HT1080 (cell line): ENCODE data around the gene TMEM229B. TPM values are rescaled to one million over a fixed set of nuclear protein-coding genes. Genes with fewer than 3 reads are reported as not detected.

Source experiments
- DNase-seq: peaks from one replicate; pipeline ENCODE4 v3.0.0-alpha.2; 2015; ENCODE audit warnings: low read depth
- total RNA-seq: library from RNA; depleted of rRNA; stranded (reverse); fragments of >200 nt; shearing (Covaris generic); gene quantifications from 2 replicates; pipeline ENCODE4 v1.2.3, GENCODE V29; 2014

Gene TMEM229B
- total RNA-seq, 1 experiment from 2014 or later = 6.0 TPM

GRCh38 chr14:67515386-67516079, 27.0 kb upstream of the TMEM229B start:
- DNase-seq = no peak

DNA sequence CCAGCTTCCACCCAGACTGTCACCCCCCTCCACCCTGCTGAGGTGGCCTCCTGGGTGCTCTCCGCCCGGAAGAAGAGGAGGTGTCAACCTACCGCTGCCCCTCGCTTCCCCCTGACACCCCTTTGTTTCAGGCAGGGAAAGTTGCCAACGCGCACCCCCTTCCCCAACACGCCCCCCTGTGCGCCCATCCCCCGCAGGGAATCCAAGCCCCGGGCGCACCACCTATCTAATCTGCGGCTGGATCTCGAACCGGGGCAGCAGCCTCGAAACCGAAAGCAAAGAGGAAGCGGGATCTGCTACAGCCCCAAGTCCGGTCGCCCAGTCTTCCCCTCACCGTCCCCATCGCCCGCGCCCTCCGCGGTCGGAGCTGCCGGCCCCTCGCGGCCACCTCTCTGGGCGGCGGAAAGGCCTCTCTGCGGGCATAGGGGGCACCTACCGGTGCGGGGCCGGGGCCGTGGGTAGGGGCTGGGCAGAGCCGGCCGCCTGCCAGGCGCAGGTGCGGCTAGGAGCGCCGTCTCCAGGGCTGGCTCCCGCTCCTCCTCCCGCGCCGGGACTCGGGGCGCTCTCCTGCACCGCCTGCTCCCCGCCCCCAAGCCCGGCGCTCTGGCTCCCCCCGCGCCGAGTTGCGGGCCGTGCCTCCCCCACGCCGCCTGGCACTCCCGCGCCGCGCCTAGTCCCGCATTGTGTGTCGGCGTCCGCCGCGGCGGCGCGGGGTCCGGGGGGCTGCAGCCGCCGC, 26.3 kb upstream of the TMEM229B start:
- peak; percentile 10 for DNase-seq

DNA sequence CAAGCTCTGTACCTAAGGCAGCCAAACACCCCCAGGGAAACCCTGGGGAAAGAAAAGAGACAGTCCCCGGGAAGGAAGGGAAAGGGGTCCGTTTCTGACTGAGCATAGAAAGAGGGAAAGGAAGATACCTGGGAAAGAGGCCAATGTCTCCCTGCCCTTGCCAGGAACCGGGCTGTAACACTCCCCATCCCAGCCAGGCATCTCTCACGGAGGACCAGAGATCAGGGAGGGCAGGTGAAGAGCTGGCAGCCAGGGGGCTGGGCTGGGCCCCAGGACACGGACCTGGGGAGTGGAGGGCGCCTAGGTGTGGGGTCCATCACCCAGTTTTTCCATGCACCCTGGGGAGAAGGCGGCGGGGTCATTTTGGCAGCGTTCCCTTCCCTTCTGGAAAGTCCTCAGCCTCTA, 25.7 kb upstream of the TMEM229B start:
- DNase-seq = no peak

DNA sequence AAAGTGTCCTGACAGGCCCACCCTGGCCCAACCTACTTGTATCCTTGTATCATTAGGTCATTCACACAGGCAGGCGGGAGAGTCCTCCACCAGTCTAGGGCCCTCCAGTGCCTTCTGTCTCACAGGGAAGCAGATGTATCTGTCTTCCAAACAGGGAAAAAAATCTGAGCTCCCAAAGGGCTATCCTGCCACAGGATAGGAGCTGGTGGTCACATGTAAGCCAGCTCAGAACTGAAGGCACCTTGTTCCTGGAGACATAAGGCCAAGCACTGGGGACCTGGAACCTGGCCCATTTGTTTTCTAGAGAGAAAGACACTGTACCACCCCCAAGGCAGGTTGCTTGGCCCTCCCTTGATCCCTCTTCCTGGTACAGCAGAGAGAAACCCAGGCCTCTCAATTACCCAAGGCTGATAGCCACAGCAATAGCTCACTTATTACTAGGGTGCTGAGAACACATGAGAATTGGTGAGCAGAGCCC, 25.1 kb upstream of the TMEM229B start:
- no peak for DNase-seq

GRCh38 chr14:67512463-67513310, 24.2 kb upstream of the TMEM229B start:
- DNase-seq = no peak

GRCh38 chr14:67510836-67511235, 22.3 kb upstream of the TMEM229B start:
- peak; percentile 79 for DNase-seq

GRCh38 chr14:67510121-67510520, 21.6 kb upstream of the TMEM229B start:
- peak; percentile 44 for DNase-seq

DNA sequence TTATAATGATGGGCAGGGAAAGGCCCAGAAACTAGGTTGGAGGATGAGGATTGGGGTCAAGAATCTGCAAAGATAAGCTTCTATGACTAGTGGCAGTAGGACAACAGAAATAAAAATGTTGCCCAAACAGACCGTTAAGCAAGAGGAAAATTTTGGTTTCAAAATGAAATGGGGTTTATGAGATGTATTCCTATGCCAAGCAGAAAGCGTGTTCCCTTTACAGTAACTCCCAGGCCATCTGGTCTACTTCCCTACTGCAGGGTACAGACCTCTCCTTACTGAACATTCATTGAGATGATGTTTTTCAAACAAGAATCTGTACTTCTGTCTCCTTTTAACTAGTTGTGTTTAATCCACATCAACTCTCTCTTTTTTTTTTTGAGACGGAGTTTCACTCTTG, 20.4 kb upstream of the TMEM229B start:
- DNase-seq = no peak

GRCh38 chr14:67505254-67505653, 16.7 kb upstream of the TMEM229B start:
- DNase-seq = no peak

- DNase-seq = no peak
Observed at GRCh38 chr14:67503331-67503730, 14.8 kb upstream of the TMEM229B start.

DNA sequence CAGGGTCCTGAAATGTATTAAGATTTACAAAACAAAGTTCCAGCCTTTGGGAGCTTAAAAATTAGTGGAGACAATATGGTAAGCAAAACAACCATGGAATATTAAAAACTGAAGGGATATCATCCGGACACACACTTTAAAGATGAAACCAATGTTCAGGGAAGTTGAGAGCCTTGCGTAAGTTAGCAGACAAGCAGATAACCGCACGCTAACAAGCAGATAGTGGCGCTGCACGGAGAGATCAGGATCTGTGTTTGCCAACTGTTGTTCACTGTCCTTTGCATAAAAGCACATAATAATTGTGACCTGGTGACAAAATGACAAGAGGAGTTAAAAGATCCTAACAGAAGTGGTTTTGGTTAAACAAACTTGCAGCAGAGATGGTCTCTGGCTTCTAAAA, 14.3 kb upstream of the TMEM229B start:
- no peak for DNase-seq

DNA sequence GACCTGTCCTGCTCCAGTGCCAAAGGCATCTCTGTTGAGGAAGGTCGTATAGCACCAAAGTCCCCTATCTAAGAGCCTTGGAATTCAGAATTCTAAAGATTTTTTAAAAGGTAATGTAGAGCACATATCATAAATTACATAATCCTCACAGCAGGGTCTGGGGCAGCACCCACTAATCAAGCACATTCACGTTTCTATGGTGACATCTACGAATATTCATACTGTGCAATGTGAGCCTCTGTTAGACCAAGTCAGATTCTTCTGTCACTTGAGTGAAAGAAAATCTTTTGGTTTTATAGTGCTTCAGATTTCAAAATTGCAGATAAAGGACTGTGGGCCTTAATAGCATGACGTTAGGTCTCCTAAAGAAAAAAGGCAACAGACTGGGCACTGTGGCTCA, 13.1 kb upstream of the TMEM229B start:
- DNase-seq = no peak

GRCh38 chr14:67500981-67501380, 12.5 kb upstream of the TMEM229B start:
- no peak for DNase-seq

- DNase-seq = no peak
Observed at GRCh38 chr14:67497716-67498115, 9.2 kb upstream of the TMEM229B start.

DNA sequence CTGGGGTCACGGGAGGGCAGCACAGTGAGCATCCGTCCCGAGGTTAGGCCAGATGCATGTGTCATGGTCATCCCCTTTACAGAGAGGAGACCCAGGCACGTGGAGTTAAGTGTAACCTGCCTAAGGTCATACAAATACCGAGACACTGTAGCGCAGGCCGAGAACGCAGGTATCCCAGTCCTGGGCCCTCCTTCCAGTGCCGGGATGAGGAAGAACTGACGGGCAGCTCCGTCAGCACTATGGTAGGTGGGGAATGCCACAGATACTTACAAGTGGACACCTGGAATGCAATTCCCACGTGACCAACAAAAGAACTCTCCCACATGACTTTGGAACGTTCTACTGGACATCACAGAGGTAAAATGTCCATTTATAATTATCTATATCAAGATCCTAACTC, 8.7 kb upstream of the TMEM229B start:
- DNase-seq = no peak

DNA sequence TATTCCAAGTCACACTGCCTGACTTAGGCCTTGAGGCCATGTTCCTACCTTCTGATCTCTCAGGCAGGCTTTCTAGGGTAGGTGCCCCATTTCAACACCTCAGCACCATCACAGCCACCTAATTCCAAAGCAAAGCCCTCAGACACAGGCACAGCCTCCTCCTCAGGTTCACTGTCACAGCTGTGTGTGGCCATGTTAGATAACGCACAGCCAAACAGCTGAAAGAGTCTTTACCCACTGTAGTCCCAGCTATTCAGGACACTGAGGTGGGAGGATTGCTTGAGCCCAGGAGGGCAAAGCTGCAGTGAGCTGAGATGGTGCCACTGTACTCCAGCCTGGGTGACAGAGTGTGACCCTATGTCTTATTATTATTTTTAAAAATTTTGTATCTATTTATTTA, 7.3 kb upstream of the TMEM229B start:
- DNase-seq = no peak

- DNase-seq = no peak
Observed at GRCh38 chr14:67493092-67493717, 4.7 kb upstream of the TMEM229B start.

- no peak for DNase-seq
Observed at GRCh38 chr14:67492538-67492937, 4.0 kb upstream of the TMEM229B start.

GRCh38 chr14:67491741-67492507, 3.4 kb upstream of the TMEM229B start:
- no peak for DNase-seq

DNA sequence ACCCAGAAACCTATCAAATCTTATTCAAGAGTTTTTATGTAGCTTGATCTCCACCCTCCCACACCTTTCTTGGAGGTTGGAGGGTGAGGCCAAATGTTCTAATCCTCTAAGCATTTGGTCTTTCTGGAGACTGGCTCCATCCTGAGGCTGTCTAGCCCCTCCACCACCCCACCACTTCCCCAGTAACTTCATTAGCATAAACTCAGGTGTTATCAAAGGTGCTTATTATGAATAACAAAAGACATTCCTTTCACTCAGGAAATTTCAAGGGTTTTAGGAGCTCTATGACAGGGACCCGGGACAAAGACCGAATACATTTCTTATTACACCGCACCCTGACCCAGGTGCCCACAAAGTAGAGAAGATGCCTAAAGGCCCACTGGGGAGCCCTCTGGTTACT, 2.8 kb upstream of the TMEM229B start:
- no peak for DNase-seq

DNA sequence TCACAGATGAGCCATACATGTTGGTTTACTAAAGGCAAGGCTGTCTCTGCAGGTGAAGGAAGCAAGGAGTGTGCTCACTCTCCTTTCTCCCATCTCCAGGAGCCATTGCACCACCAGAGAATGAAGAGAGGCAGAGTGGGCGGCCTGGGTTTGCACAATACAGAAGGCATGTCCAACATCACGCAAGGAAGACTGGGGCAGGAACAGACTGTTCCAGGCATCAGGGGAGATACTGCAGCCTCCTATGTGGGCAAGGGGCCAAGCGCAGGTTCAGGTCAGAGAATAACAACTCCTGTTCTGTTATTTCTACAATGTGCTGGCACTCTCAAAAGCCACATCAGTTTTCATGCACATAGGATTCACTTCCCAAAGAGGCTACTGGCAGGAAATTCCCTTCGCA, 1.7 kb upstream of the TMEM229B start:
- no peak for DNase-seq
